PFSK-1 (cell line): ENCODE results near the gene LTBP1.

Experiments
- FOXP2 ChIP-seq: optimal IDR thresholded peaks from 2 replicates; pipeline ENCODE3; 2011; ENCODE audit warnings: borderline replicate concordance, control low read depth, inconsistent platforms; ENCODE audit not compliant: insufficient read depth; ENCODE audit errors: extremely low read length, extremely low read depth
- POLR2AphosphoS5 ChIP-seq: IDR thresholded peaks from 2 replicates; pipeline ENCODE4 v1.6.1; 2012; ENCODE audit warnings: low read depth, mild to moderate bottlenecking, control low read depth, low read length, moderate library complexity
- REST ChIP-seq, 2 experiments: IDR thresholded peaks; 2 replicates each; pipeline versions ENCODE4 v1.6.1 to v1.8.0; 2011 to 2012; ENCODE audit warnings: low read depth in 2 of 2, low read length in 2 of 2, control low read depth in 1 of 2, inconsistent platforms in 1 of 2, mild to moderate bottlenecking in 1 of 2, moderate library complexity in 1 of 2; ENCODE audit not compliant: insufficient read depth in 1 of 2
- SIN3A ChIP-seq: IDR thresholded peaks from 2 replicates; pipeline ENCODE4 v1.6.1; 2012; ENCODE audit warnings: mild to moderate bottlenecking, low read length, moderate library complexity, borderline replicate concordance; ENCODE audit not compliant: insufficient read depth
- TAF1 ChIP-seq: IDR thresholded peaks from 2 replicates; pipeline ENCODE4 v1.6.1; 2012; ENCODE audit warnings: low read length, control low read depth, borderline replicate concordance; ENCODE audit not compliant: insufficient read depth

LTBP1 gene

GRCh38 chr2:33029459-33029858, 82.7 kb downstream of the LTBP1 start:
- TF ChIP-seq TAF1: no peak
- no peak for TF ChIP-seq FOXP2
- no peak for TF ChIP-seq SIN3A
- no peak for TF ChIP-seq REST (IDR thresholded peaks at IDR 0.05; ENCODE audit: insufficient read depth in 1 of 2, low read depth in 2 of 2, low read length in 2 of 2)
- TF ChIP-seq POLR2AphosphoS5: no peak

GRCh38 chr2:33029926-33030325, 83.2 kb downstream of the LTBP1 start:
- TF ChIP-seq REST (IDR thresholded peaks at IDR 0.05; ENCODE audit: insufficient read depth in 1 of 2, low read depth in 2 of 2, low read length in 2 of 2): no peak
- TF ChIP-seq TAF1: no peak
- no peak for TF ChIP-seq FOXP2
- no peak for TF ChIP-seq POLR2AphosphoS5
- no peak for TF ChIP-seq SIN3A

GRCh38 chr2:33030326-33030725, 83.6 kb downstream of the LTBP1 start:
- no peak for TF ChIP-seq SIN3A
- no peak for TF ChIP-seq FOXP2
- TF ChIP-seq REST (IDR thresholded peaks at IDR 0.05; ENCODE audit: insufficient read depth in 1 of 2, low read depth in 2 of 2, low read length in 2 of 2): no peak
- TF ChIP-seq POLR2AphosphoS5: no peak
- no peak for TF ChIP-seq TAF1

GRCh38 chr2:33032245-33032644, 85.5 kb downstream of the LTBP1 start:
- no peak for TF ChIP-seq FOXP2
- TF ChIP-seq REST (IDR thresholded peaks at IDR 0.05; ENCODE audit: insufficient read depth in 1 of 2, low read depth in 2 of 2, low read length in 2 of 2): no peak
- TF ChIP-seq SIN3A: no peak
- no peak for TF ChIP-seq POLR2AphosphoS5
- no peak for TF ChIP-seq TAF1

- TF ChIP-seq REST (IDR thresholded peaks at IDR 0.05; ENCODE audit: insufficient read depth in 1 of 2, low read depth in 2 of 2, low read length in 2 of 2) (no peak), FOXP2 (no peak), SIN3A (no peak), TAF1 (no peak), POLR2AphosphoS5 (no peak)
Observed at GRCh38 chr2:33033606-33034081, 86.9 kb downstream of the LTBP1 start.
